Measurements from ENCODE around the gene NKTR.

- TF ChIP-seq CTCF (IDR thresholded peaks at IDR 0.05) (no peak), ZFX (IDR thresholded peaks at IDR 0.05; ENCODE audit: borderline replicate concordance) (no peak)
Measured at GRCh38 chr3:42590989-42591756, 9.3 kb upstream of the NKTR start.
